OCI-LY7 (cell line): ENCODE measurements around the gene SOX8. TPM values are rescaled to one million over a fixed set of nuclear protein-coding genes. Genes with fewer than 3 reads are reported as not detected.

ENCODE experiments used
- BruUV-seq: library from RNA; stranded (reverse); fragments of 400-500 nt; replicated peaks from 2 replicates; lab custom pipeline; 2021; lab: Mats Ljungman, UMichigan
- CTCF ChIA-PET: fragments of 300-600 bp; sonication (Branson Sonifier 250); formaldehyde crosslinking; loops from one replicate; lab custom pipeline; 2022; ENCODE audit warnings: antibody characterized with exemption; ENCODE audit not compliant: unreplicated experiment; lab: Charles Lee
- POLR2A ChIA-PET: fragments of 300-600 bp; sonication (Branson Sonifier 250); formaldehyde crosslinking; loops from one replicate; lab custom pipeline; 2022; ENCODE audit warnings: antibody characterized with exemption; lab: Charles Lee
- DNase-seq: peaks from one replicate; pipeline ENCODE4 v3.0.0-alpha.2; 2015; ENCODE audit warnings: low spot score
- H2AFZ ChIP-seq: fragments of 200-600 bp; sonication (generic), shearing (Covaris generic); 2 replicates; pipeline ENCODE4 v1.6.1; 2014; ENCODE audit warnings: mild to moderate bottlenecking, antibody characterized with exemption, low read length, moderate library complexity
- H3K27ac ChIP-seq: fragments of 200-600 bp; sonication (generic); 2 replicates; pipeline ENCODE4 v1.5.1; 2014; ENCODE audit warnings: mixed run types, low read depth, mild to moderate bottlenecking, moderate library complexity, low read length, inconsistent platforms; ENCODE audit not compliant: poor library complexity, severe bottlenecking
- H3K36me3 ChIP-seq: fragments of 200-600 bp; sonication (generic); 2 replicates; pipeline ENCODE4 v1.6.1; 2014; ENCODE audit warnings: mild to moderate bottlenecking, antibody characterized with exemption, low read length, moderate library complexity, mixed read lengths; ENCODE audit not compliant: insufficient read depth
- H3K4me1 ChIP-seq: fragments of 200-600 bp; sonication (generic); 2 replicates; pipeline ENCODE4 v1.5.1; 2014; ENCODE audit warnings: mild to moderate bottlenecking, low read length; ENCODE audit not compliant: insufficient read depth, poor library complexity, severe bottlenecking
- H3K4me2 ChIP-seq: fragments of 200-600 bp; sonication (generic); 2 replicates; pipeline ENCODE4 v1.6.1; 2014; ENCODE audit warnings: mild to moderate bottlenecking, low read length
- H3K4me3 ChIP-seq: fragments of 200-600 bp; sonication (generic); 2 replicates; pipeline ENCODE4 v1.5.1; 2014; ENCODE audit warnings: mild to moderate bottlenecking, low read depth, low read length; ENCODE audit not compliant: poor library complexity, severe bottlenecking
- H3K79me2 ChIP-seq: fragments of 200-600 bp; sonication (generic); 2 replicates; pipeline ENCODE4 v1.6.1; 2016; ENCODE audit warnings: low read depth, mild to moderate bottlenecking, low read length, moderate library complexity, mixed read lengths; ENCODE audit not compliant: insufficient read depth
- H3K9me2 ChIP-seq: fragments of 200-600 bp; sonication (generic); 2 replicates; pipeline ENCODE4 v1.6.1; 2016; ENCODE audit warnings: mild to moderate bottlenecking, low read length, mixed read lengths; ENCODE audit not compliant: insufficient read depth
- H3K9me3 ChIP-seq: fragments of 200-600 bp; sonication (generic); 2 replicates; pipeline ENCODE4 v1.6.1; 2014; ENCODE audit warnings: mild to moderate bottlenecking, mixed run types, low read length, mixed read lengths
- H4K20me1 ChIP-seq: fragments of 200-600 bp; sonication (generic); 2 replicates; pipeline ENCODE4 v1.6.1; 2014; ENCODE audit warnings: mild to moderate bottlenecking, antibody characterized with exemption, low read length, moderate library complexity, mixed read lengths; ENCODE audit not compliant: insufficient read depth
- EZH2phosphoT487 ChIP-seq: fragments of 200-600 bp; sonication (generic); IDR thresholded peaks from 2 replicates; pipeline ENCODE4 v1.6.1; 2018; ENCODE audit warnings: low read depth, borderline replicate concordance, mild to moderate bottlenecking, mixed run types, antibody characterized with exemption, low read length, moderate library complexity, mixed read lengths
- intact Hi-C: fragments of 100-400 bp; cut with micrococcal nuclease; formaldehyde crosslinking; loops from one replicate; pipeline ENCODE4 v1.10.0; 2022; ENCODE audit not compliant: unreplicated experiment
- total RNA-seq, 2 experiments: library from RNA; depleted of rRNA in 1 of 2; stranded (reverse); fragments of >200 nt in 1 of 2; shearing (Covaris generic) in 1 of 2; gene quantifications; 2 replicates each; pipeline ENCODE4 v1.2.3, GENCODE V29; 2014 to 2022
- TF ChIP-seq, protein P1 (sequence below): fragments of 200-600 bp; sonication (generic); conservative IDR thresholded peaks from 2 replicates; pipeline ENCODE4 v1.5.1; 2014; ENCODE audit warnings: mild to moderate bottlenecking, antibody characterized with exemption, low read length, moderate library complexity, mixed read lengths

SOX8 gene
- total RNA-seq, 2 experiments from 2014 or later, result 0.85 to 2.4 TPM

DNA sequence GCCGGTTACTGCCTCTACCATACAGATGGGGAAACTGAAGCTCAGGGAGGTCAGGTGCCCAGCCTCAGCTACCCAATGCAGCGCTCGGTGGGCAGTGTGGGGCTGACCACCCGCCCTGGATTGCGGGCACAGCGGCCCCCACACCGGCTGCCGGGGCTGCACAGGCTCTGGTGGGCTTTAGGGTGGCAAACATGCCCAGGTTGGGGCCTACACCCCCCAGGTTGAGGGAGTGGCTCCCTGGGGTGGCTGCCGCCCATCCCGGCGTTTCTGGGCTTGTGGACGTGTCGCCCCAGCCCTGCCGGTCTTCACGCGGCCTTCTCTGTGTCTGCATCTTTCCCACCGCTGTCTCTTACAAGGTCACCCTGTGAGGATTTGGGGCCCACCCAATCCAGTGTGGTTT, 50.1 kb downstream of the SOX8 start:
- Histone ChIP-seq H3K4me2 (no peak overlapping the region), H4K20me1 (no peaks in the 10 kb centered on the region), H3K9me2 (no peaks in the 10 kb centered on the region), H3K27ac (no peak overlapping the region), H2AFZ (no peak overlapping the region), H3K4me3 (no peak overlapping the region), H3K36me3 (no peaks in the 10 kb centered on the region), H3K9me3 (no peaks in the 10 kb centered on the region), H3K4me1 (no peaks in the 10 kb centered on the region), H3K79me2 (no peaks in the 10 kb centered on the region)
- ChIA-PET CTCF (no interaction called here), POLR2A (no interaction called here)
- no peak for DNase-seq
- BruUV-seq, result no TSS peak
- intact Hi-C loops, result no loop called here
- no peak for TF ChIP-seq EZH2phosphoT487
- TF ChIP-seq, protein P1, sequence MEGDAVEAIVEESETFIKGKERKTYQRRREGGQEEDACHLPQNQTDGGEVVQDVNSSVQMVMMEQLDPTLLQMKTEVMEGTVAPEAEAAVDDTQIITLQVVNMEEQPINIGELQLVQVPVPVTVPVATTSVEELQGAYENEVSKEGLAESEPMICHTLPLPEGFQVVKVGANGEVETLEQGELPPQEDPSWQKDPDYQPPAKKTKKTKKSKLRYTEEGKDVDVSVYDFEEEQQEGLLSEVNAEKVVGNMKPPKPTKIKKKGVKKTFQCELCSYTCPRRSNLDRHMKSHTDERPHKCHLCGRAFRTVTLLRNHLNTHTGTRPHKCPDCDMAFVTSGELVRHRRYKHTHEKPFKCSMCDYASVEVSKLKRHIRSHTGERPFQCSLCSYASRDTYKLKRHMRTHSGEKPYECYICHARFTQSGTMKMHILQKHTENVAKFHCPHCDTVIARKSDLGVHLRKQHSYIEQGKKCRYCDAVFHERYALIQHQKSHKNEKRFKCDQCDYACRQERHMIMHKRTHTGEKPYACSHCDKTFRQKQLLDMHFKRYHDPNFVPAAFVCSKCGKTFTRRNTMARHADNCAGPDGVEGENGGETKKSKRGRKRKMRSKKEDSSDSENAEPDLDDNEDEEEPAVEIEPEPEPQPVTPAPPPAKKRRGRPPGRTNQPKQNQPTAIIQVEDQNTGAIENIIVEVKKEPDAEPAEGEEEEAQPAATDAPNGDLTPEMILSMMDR, result no peak

DNA sequence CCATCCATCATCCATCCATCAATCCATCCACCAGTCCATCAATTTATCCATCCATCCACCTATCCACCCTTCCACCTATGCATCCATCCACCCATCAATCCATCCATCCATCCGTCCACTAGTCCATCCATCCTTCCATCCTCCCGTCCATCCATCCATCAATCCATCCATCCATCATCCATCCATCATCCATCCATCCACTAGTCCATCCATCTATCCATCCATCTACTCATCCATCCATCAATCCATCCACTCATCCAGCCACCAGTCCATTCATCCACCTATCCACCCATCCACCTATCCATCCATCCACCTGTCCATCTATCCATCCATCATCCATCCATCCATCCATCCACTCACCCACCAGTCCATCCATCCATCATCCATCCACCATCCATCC, 51.0 kb downstream of the SOX8 start:
- Histone ChIP-seq H3K4me3 (no peak overlapping the region), H3K27ac (no peak overlapping the region), H2AFZ (no peak overlapping the region), H3K9me2 (no peaks in the 10 kb centered on the region), H3K36me3 (no peaks in the 10 kb centered on the region), H3K9me3 (no peaks in the 10 kb centered on the region), H3K4me1 (no peaks in the 10 kb centered on the region), H3K79me2 (no peaks in the 10 kb centered on the region), H3K4me2 (no peak overlapping the region), H4K20me1 (no peaks in the 10 kb centered on the region)
- CTCF ChIA-PET, result no interaction called here
- DNase-seq, result no peak
- TF ChIP-seq, protein P1, result no peak
- TF ChIP-seq EZH2phosphoT487, result no peak
- no TSS peak for BruUV-seq
- intact Hi-C loops, result no loop called here
- POLR2A ChIA-PET, result no interaction called here

DNA sequence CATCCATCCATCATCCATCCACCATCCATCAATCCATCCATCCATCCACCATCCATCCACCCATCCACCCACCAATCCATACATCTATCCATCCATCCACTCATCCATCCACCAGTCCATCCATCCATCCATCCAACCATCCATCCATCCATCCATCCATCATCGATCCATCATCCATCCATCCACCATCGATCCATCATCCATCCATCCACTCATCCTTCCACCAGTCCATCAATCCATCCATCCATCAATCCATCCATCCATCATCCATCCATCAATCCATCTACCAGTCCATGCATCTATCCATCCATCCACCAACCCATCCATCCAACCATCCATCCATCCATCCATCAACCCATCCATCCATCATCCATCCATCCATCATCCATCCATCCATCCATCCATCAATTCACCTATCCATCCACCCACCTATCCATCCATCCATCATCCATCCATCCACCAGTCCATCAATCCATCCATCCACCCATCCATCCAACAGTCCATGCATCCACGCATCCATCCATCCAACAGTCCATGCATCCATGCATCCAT, 51.6 kb downstream of the SOX8 start:
- Histone ChIP-seq H3K4me2 (no peak overlapping the region), H3K36me3 (no peaks in the 10 kb centered on the region), H3K27ac (no peak overlapping the region), H3K79me2 (no peaks in the 10 kb centered on the region), H3K4me3 (no peak overlapping the region), H3K9me3 (no peaks in the 10 kb centered on the region), H4K20me1 (no peaks in the 10 kb centered on the region), H3K9me2 (no peaks in the 10 kb centered on the region), H2AFZ (no peak overlapping the region), H3K4me1 (no peaks in the 10 kb centered on the region)
- intact Hi-C loops, result no loop called here
- TF ChIP-seq, protein P1, result no peak
- no peak for TF ChIP-seq EZH2phosphoT487
- ChIA-PET POLR2A (no interaction called here), CTCF (no interaction called here)
- DNase-seq, result no peak
- no TSS peak for BruUV-seq
